ENCODE results near the gene PSORS1C2.

- TF ChIP-seq FOXM1 (IDR thresholded peaks at IDR 0.05; ENCODE audit: borderline replicate concordance) (no peak), ARNT (IDR thresholded peaks at IDR 0.05) (no peak), HDGF (IDR thresholded peaks at IDR 0.05; ENCODE audit: borderline replicate concordance) (no peak), SUZ12 (IDR thresholded peaks at IDR 0.05) (no peak), CTBP1 (IDR thresholded peaks at IDR 0.05; ENCODE audit: borderline replicate concordance) (no peak), SP1 (IDR thresholded peaks at IDR 0.05) (no peak), PKNOX1 (IDR thresholded peaks at IDR 0.05) (peak; percentile 43; the same call in 1 of the 2 replicates)
These were observed 48.4 kb downstream of the PSORS1C2 start for GRCh38 chr6:31090275-31090972.
